SK-N-SH (cell line): ENCODE results near the gene GSTM3. TPM values are rescaled to one million over a fixed set of nuclear protein-coding genes. Genes with fewer than 3 reads are reported as not detected.

Experiments used
- CTCF ChIA-PET: fragments of 300-600, 350-600 bp; formaldehyde crosslinking; extraction: SDS; loops from one replicate; lab custom pipeline; 2021; lab: Yijun Ruan, JAX
- POLR2A ChIA-PET: fragments of 350-600 bp; sonication (Branson Sonifier 250); formaldehyde crosslinking; extraction: SDS; loops from one replicate; lab custom pipeline; 2020; ENCODE audit warnings: antibody characterized with exemption, inconsistent platforms; lab: Yijun Ruan, JAX
- DNase-seq: peaks from one replicate; pipeline ENCODE4 v3.0.0; 2012
- H2AFZ ChIP-seq: fragments of 200-600 bp; sonication (generic); 2 replicates; pipeline ENCODE4 v1.8.1; 2016; ENCODE audit warnings: antibody characterized with exemption, mild to moderate bottlenecking, low read depth
- H3F3A ChIP-seq: fragments of 200-600 bp; sonication (generic); replicated peaks from 2 replicates; pipeline ENCODE3; 2016; ENCODE audit warnings: antibody characterized with exemption, mild to moderate bottlenecking; ENCODE audit not compliant: insufficient read depth
- H3K27ac ChIP-seq, 2 experiments: fragments of 200-500 bp in 1 of 2; fragments of 200-600 bp in 1 of 2; sonication (Bioruptor generic) in 1 of 2; sonication (generic), shearing (Covaris generic) in 1 of 2; 2 replicates each; pipeline versions ENCODE4 v1.5.1 to v1.6.1; 2014 to 2016; ENCODE audit warnings: low read depth in 2 of 2, inconsistent platforms in 1 of 2, low read length in 1 of 2, mild to moderate bottlenecking in 1 of 2, mixed read lengths in 1 of 2
- H3K27me3 ChIP-seq: fragments of 200-600 bp; sonication (generic), shearing (Covaris generic); 2 replicates; pipeline ENCODE4 v1.6.1; 2016; ENCODE audit warnings: mixed run types; ENCODE audit not compliant: insufficient read depth
- H3K36me3 ChIP-seq, 2 experiments: fragments of 200-500 bp in 1 of 2; fragments of 200-600 bp in 1 of 2; sonication (Bioruptor generic) in 1 of 2; sonication (generic) in 1 of 2; replicated peaks in 1 of 2; 2 replicates each; pipeline versions ENCODE3 to v1.5.1; 2014 to 2016; ENCODE audit warnings: low read length in 1 of 2, mild to moderate bottlenecking in 1 of 2; ENCODE audit not compliant: insufficient read depth in 2 of 2, control insufficient read depth in 1 of 2
- H3K4me1 ChIP-seq, 2 experiments: fragments of 200-500 bp in 1 of 2; fragments of 200-600 bp in 1 of 2; sonication (Bioruptor generic) in 1 of 2; sonication (generic), shearing (Covaris generic) in 1 of 2; 2 replicates each; pipeline versions ENCODE4 v1.5.1 to v1.6.1; 2014 to 2016; ENCODE audit warnings: low read depth in 1 of 2, low read length in 1 of 2, mixed run types in 1 of 2; ENCODE audit not compliant: insufficient read depth in 2 of 2, control insufficient read depth in 1 of 2
- H3K4me2 ChIP-seq: fragments of 200-600 bp; sonication (generic), shearing (Covaris generic); 2 replicates; pipeline ENCODE4 v1.6.1; 2017; ENCODE audit warnings: mixed run types
- H3K4me3 ChIP-seq, 2 experiments: fragments of 200-500 bp in 1 of 2; fragments of 200-600 bp in 1 of 2; sonication (Bioruptor generic) in 1 of 2; sonication (generic), shearing (Covaris generic) in 1 of 2; 2 replicates each; pipeline versions ENCODE4 v1.5.1 to v1.8.1; 2014 to 2016; ENCODE audit warnings: low read depth in 2 of 2, inconsistent platforms in 1 of 2, low read length in 1 of 2, mild to moderate bottlenecking in 1 of 2, mixed read lengths in 1 of 2, moderate library complexity in 1 of 2
- H3K79me2 ChIP-seq: fragments of 200-600 bp; sonication (generic); 2 replicates; pipeline ENCODE4 v1.8.1; 2017; ENCODE audit warnings: mild to moderate bottlenecking; ENCODE audit not compliant: insufficient read depth
- H3K9ac ChIP-seq: fragments of 200-600 bp; sonication (generic); 2 replicates; pipeline ENCODE4 v1.6.1; 2017; ENCODE audit warnings: mixed run types
- H3K9me2 ChIP-seq: fragments of 200-600 bp; sonication (generic); 2 replicates; pipeline ENCODE4 v1.6.1; 2017; ENCODE audit warnings: mixed run types
- H3K9me3 ChIP-seq: fragments of 200-600 bp; sonication (generic); 2 replicates; pipeline ENCODE4 v1.6.1; 2017; ENCODE audit warnings: mixed run types, mild to moderate bottlenecking, moderate library complexity
- H4K20me1 ChIP-seq: fragments of 200-600 bp; sonication (generic); 2 replicates; pipeline ENCODE4 v1.6.1; 2017; ENCODE audit warnings: mild to moderate bottlenecking, mixed run types; ENCODE audit not compliant: insufficient read depth
- ELF1 ChIP-seq: IDR thresholded peaks from 2 replicates; pipeline ENCODE4 v1.4.0; 2012
- FOXJ3 ChIP-seq: sonication (generic); formaldehyde crosslinking; IDR thresholded peaks from 2 replicates; pipeline ENCODE4 v1.5.1; 2020; ENCODE audit warnings: mild to moderate bottlenecking, missing genetic modification reagents
- FOXM1 ChIP-seq: IDR thresholded peaks from 2 replicates; pipeline ENCODE4 v1.4.0; 2012; ENCODE audit warnings: low read depth, mild to moderate bottlenecking
- NFIC ChIP-seq: IDR thresholded peaks from 2 replicates; pipeline ENCODE4 v1.4.0; 2012; ENCODE audit warnings: borderline replicate concordance
- RAD21 ChIP-seq: IDR thresholded peaks from 2 replicates; pipeline ENCODE4 v1.6.1; 2012; ENCODE audit warnings: mild to moderate bottlenecking, low read length
- RCOR1 ChIP-seq: fragments of 150-350 bp; IDR thresholded peaks from 2 replicates; pipeline ENCODE4 v1.6.1; 2017; ENCODE audit warnings: antibody characterized with exemption, low read length
- RFX5 ChIP-seq: IDR thresholded peaks from 2 replicates; pipeline ENCODE4 v1.6.1; 2012; ENCODE audit warnings: mild to moderate bottlenecking, improper control_type of control experiment, low read length
- SIN3A ChIP-seq: IDR thresholded peaks from 2 replicates; pipeline ENCODE4 v1.6.1; 2012; ENCODE audit warnings: low read depth, mild to moderate bottlenecking, low read length, moderate library complexity, borderline replicate concordance
- SMC3 ChIP-seq: IDR thresholded peaks from 2 replicates; pipeline ENCODE4 v1.6.1; 2012; ENCODE audit warnings: low read depth, low read length, improper control_type of control experiment
- TEAD4 ChIP-seq: IDR thresholded peaks from 2 replicates; pipeline ENCODE4 v1.4.0; 2012; ENCODE audit warnings: mild to moderate bottlenecking, borderline replicate concordance; ENCODE audit not compliant: insufficient read depth
- WGBS: methylation state at CpG from one replicate; pipeline ENCODE4 v1.1.6; 2017; ENCODE audit warnings: low lambda C conversion rate; 5-methylcytosine and 5-hydroxymethylcytosine counted together
- polyA plus RNA-seq, 3 experiments: library from polyadenylated mRNA; depleted of rRNA; stranded (reverse); fragments of >200 nt; gene quantifications; 2 replicates each; pipeline ENCODE4 v1.2.3, GENCODE V29; 2012
- TF ChIP-seq, protein P1 (sequence below): IDR thresholded peaks from 2 replicates; pipeline ENCODE4 v1.6.1; 2012; ENCODE audit warnings: mild to moderate bottlenecking, low read depth, low read length, moderate library complexity
- TF ChIP-seq, protein P2 (sequence below): fragments of 200-600 bp; sonication (generic); IDR thresholded peaks from 2 replicates; pipeline ENCODE4 v1.6.1; 2017; ENCODE audit warnings: antibody characterized with exemption, mild to moderate bottlenecking, moderate library complexity
- TF ChIP-seq, protein P3 (sequence below): IDR thresholded peaks from 2 replicates; pipeline ENCODE4 v1.4.0; 2012; ENCODE audit warnings: low read depth, borderline replicate concordance

Gene GSTM3
- polyA plus RNA-seq, 1 of the 3 experiments (the other 2 are of a cell fraction) = 86.6 TPM

DNA sequence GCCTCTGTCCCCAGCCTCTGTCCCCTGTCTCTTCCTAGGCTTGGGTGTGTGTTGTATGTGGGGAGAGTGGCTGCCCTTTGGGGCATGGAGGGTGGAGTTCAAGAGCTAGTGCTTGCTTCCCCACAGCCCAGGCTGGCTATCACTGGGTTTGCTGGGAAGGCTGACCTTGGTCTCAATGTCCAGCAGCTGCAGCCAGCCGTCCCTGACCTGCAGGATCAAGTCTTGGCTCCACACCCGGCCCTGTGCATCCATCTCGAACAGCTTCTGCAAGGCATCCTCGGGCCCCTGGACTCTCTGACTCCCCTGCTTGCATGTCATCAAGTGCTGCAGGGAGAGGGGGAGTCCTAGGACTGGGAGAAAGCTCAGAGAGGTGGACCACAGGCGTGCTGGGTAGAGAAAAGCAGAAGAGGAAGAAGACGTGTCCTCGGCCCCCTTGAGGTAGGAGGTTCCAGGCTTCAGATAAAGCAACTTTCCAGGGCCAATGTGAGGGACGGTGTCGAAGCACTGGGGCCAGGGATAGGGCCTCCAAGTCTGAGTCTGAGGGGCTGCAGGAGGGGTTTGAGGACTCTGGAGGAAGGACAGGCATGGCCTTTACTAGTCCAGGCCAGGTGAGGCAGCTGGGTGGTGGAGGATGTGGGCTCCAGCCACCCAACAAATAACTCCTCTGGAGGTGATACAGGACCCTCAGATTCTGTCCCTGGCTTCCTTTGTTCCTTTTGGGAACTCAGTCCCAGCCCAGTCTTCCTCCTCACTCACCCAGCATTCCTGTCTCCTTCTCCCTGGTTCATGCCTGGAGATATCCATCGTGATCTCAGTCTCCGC lies 18.9 kb upstream of the GSTM3 start (continued):
- TF ChIP-seq, protein P1, sequence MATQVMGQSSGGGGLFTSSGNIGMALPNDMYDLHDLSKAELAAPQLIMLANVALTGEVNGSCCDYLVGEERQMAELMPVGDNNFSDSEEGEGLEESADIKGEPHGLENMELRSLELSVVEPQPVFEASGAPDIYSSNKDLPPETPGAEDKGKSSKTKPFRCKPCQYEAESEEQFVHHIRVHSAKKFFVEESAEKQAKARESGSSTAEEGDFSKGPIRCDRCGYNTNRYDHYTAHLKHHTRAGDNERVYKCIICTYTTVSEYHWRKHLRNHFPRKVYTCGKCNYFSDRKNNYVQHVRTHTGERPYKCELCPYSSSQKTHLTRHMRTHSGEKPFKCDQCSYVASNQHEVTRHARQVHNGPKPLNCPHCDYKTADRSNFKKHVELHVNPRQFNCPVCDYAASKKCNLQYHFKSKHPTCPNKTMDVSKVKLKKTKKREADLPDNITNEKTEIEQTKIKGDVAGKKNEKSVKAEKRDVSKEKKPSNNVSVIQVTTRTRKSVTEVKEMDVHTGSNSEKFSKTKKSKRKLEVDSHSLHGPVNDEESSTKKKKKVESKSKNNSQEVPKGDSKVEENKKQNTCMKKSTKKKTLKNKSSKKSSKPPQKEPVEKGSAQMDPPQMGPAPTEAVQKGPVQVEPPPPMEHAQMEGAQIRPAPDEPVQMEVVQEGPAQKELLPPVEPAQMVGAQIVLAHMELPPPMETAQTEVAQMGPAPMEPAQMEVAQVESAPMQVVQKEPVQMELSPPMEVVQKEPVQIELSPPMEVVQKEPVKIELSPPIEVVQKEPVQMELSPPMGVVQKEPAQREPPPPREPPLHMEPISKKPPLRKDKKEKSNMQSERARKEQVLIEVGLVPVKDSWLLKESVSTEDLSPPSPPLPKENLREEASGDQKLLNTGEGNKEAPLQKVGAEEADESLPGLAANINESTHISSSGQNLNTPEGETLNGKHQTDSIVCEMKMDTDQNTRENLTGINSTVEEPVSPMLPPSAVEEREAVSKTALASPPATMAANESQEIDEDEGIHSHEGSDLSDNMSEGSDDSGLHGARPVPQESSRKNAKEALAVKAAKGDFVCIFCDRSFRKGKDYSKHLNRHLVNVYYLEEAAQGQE = no peak
- no peak for TF ChIP-seq FOXM1
- no peak for TF ChIP-seq RFX5
- TF ChIP-seq SMC3 = no peak
- no peak for TF ChIP-seq NFIC
- TF ChIP-seq RAD21 = no peak

DNA sequence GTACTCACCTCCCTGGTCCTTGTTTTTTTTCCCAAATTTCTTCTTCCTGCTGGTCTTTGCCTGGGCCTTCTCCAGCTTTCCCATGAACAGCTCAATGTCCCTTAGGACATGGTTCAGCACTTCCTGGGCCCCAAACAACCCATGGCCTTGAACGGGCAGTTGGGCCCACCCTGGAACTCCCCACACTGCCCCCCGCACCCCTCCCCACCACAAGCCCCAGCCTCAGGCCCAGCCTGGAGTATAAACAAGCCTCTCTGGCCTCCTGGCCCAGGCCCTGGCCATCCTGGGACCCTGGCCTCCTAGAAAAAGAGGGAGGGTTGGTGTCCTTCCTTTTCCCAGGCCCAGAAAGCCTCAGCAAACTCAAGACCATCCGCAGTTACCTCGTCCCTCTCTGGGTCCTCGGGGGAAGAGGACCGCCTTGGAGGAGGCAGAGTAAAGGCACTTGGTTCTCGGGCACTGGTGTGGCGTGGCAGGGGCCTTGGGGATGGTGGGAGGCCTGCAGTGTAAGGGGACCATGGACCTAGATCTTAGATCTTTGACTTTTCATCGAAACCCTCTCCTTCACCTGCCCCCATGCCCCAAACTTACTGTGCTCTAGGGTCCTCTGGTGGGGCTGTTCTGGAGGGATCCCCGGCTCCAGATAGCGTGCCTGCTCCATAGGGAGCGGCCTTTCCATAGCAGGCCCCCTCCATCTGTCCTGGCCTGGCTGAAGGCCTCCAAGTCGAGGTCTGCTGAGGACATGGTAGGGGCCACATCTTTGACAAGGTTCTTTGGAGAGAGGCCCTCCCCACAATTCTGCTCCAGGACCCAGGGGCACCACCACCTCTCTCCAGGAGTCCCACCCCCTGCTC lies 17.3 kb upstream of the GSTM3 start:
- Histone ChIP-seq H2AFZ (no peak overlapping the region), H3F3A (no peaks in the 10 kb centered on the region), H3K9me3 (no peaks in the 10 kb centered on the region), H3K27ac (no peak overlapping the region), H3K4me1 (peaks cover 2 to 13% of the 10 kb centered on the region in 2 experiments; a peak in 2 of 4 replicates), H3K9ac (no peak overlapping the region), H3K79me2 (no peaks in the 10 kb centered on the region), H3K4me2 (no peak overlapping the region), H3K36me3 (no peaks in the 10 kb centered on the region), H3K9me2 (no peaks in the 10 kb centered on the region), H3K4me3 (no peak overlapping the region), H4K20me1 (no peaks in the 10 kb centered on the region), H3K27me3 (no peaks in the 10 kb centered on the region)
- no peak for DNase-seq
- TF ChIP-seq, protein P1 = no peak
- TF ChIP-seq SMC3 (no peak), SIN3A (no peak), RCOR1 (no peak), NFIC (no peak), ELF1 (no peak), FOXJ3 (CRISPR knock-in tag) (no peak), TEAD4 (no peak), RFX5 (no peak)
- TF ChIP-seq, protein P2, sequence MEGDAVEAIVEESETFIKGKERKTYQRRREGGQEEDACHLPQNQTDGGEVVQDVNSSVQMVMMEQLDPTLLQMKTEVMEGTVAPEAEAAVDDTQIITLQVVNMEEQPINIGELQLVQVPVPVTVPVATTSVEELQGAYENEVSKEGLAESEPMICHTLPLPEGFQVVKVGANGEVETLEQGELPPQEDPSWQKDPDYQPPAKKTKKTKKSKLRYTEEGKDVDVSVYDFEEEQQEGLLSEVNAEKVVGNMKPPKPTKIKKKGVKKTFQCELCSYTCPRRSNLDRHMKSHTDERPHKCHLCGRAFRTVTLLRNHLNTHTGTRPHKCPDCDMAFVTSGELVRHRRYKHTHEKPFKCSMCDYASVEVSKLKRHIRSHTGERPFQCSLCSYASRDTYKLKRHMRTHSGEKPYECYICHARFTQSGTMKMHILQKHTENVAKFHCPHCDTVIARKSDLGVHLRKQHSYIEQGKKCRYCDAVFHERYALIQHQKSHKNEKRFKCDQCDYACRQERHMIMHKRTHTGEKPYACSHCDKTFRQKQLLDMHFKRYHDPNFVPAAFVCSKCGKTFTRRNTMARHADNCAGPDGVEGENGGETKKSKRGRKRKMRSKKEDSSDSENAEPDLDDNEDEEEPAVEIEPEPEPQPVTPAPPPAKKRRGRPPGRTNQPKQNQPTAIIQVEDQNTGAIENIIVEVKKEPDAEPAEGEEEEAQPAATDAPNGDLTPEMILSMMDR = no peak
- TF ChIP-seq, protein P3, sequence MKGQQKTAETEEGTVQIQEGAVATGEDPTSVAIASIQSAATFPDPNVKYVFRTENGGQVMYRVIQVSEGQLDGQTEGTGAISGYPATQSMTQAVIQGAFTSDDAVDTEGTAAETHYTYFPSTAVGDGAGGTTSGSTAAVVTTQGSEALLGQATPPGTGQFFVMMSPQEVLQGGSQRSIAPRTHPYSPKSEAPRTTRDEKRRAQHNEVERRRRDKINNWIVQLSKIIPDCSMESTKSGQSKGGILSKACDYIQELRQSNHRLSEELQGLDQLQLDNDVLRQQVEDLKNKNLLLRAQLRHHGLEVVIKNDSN = no peak
- WGBS = 77% methylated on average over 9 of the region's 13 CpGs
- ChIA-PET POLR2A (no interaction called here), CTCF (no interaction called here)
